K562 (cell line): Measurements from ENCODE around the gene ARID3A. TPM values are rescaled to one million over a fixed set of nuclear protein-coding genes. Genes with fewer than 3 reads are reported as not detected.

Experiments
- ARNT ChIP-seq, 2 experiments: fragments of 450-650 bp; IDR thresholded peaks; 2 replicates each; pipeline ENCODE4 v1.6.1; 2016; ENCODE audit warnings: mild to moderate bottlenecking in 1 of 2
- BCOR ChIP-seq: fragments of 450-650 bp; IDR thresholded peaks from 2 replicates; pipeline ENCODE4 v1.6.1; 2016
- CBX1 ChIP-seq: sonication (generic); IDR thresholded peaks from 2 replicates; pipeline ENCODE4 v1.6.1; 2016; ENCODE audit warnings: antibody characterized with exemption, low read depth, mild to moderate bottlenecking
- FOS ChIP-seq: IDR thresholded peaks from 3 replicates; pipeline ENCODE4 v1.6.1; 2011; ENCODE audit not compliant: insufficient read length; ENCODE audit errors: extremely low read depth
- HCFC1 ChIP-seq: IDR thresholded peaks from 2 replicates; pipeline ENCODE4 v1.6.1; 2012; ENCODE audit warnings: low read depth, low read length, improper control_type of control experiment
- HNRNPL ChIP-seq: fragments of 200-400 bp; formaldehyde crosslinking; IDR thresholded peaks from 2 replicates; pipeline ENCODE4 v1.6.1; 2017; ENCODE audit warnings: low read depth, mild to moderate bottlenecking, low read length
- POLR2G ChIP-seq: fragments of 200-400 bp; formaldehyde crosslinking; IDR thresholded peaks from 2 replicates; pipeline ENCODE4 v1.6.1; 2017; ENCODE audit warnings: low read depth, mild to moderate bottlenecking, antibody characterized with exemption, low read length, moderate library complexity
- PTTG1 ChIP-seq: fragments of 450-650 bp; IDR thresholded peaks from 2 replicates; pipeline ENCODE4 v1.6.1; 2016; ENCODE audit warnings: low read depth, mild to moderate bottlenecking, missing genetic modification characterization, missing compliant biosample characterization
- SMARCA5 ChIP-seq: fragments of 450-650 bp; IDR thresholded peaks from 2 replicates; pipeline ENCODE4 v1.6.1; 2016
- ZNF23 ChIP-seq: fragments of 250-450 bp; sonication (Bioruptor Pico); IDR thresholded peaks from 2 replicates; pipeline ENCODE4 v1.4.0; 2020; ENCODE audit warnings: mild to moderate bottlenecking
- ZNF778 ChIP-seq: fragments of 450-650 bp; formaldehyde crosslinking; IDR thresholded peaks from 2 replicates; pipeline ENCODE4 v1.4.0; 2020; ENCODE audit warnings: mild to moderate bottlenecking, moderate library complexity
- polyA plus RNA-seq, 8 experiments: library from polyadenylated mRNA; depleted of rRNA in 4 of 8; stranded (reverse) in 5 of 8; unstranded in 3 of 8; fragments of >200 nt; fragmentation: Nextera tagmentation in 2 of 8; fragmentation: Illumina TruSeq in 1 of 8; extraction: Ambion mirVana in 2 of 8; extraction: Trizol in 1 of 8; gene quantifications; 2 replicates each; pipeline versions ENCODE4 v1.2.1 to v1.2.3, GENCODE V29; 2011 to 2014; ENCODE audit warnings: inconsistent platforms in 1 of 8, missing spikeins in 1 of 8
- total RNA-seq, 7 experiments: library from RNA; depleted of rRNA in 6 of 7; stranded (reverse); fragments of >200 nt in 6 of 7; fragmentation: Illumina TruSeq in 2 of 7; extraction: Trizol in 2 of 7; gene quantifications; 2 replicates each; pipeline versions ENCODE4 v1.2.1 to v1.2.3, GENCODE V29; 2011 to 2021; ENCODE audit warnings: low replicate concordance in 1 of 7
- TF ChIP-seq, protein P1 (sequence below): fragments of 250-450 bp; sonication (Bioruptor Pico); IDR thresholded peaks from 2 replicates; pipeline ENCODE4 v1.6.1; 2021; ENCODE audit warnings: mild to moderate bottlenecking
- TF ChIP-seq, protein P2 (sequence below): fragments of 250-450 bp; sonication (Bioruptor Pico); IDR thresholded peaks from 2 replicates; pipeline ENCODE4 v1.5.0; 2022; ENCODE audit warnings: mild to moderate bottlenecking
- TF ChIP-seq, protein P3 (sequence below): fragments of 450-650 bp; IDR thresholded peaks from 2 replicates; pipeline ENCODE4 v1.6.1; 2014; ENCODE audit warnings: low read depth, mild to moderate bottlenecking, moderate library complexity, borderline replicate concordance
- TF ChIP-seq, protein P4 (sequence below), 2 experiments: fragments of 450-650 bp; formaldehyde crosslinking in 1 of 2; IDR thresholded peaks; 2 replicates each; pipeline versions ENCODE4 v1.4.0 to v1.6.1; 2014 to 2020; ENCODE audit warnings: mild to moderate bottlenecking in 2 of 2, borderline replicate concordance in 1 of 2, low read depth in 1 of 2

Gene ARID3A
- total and polyA plus RNA-seq, 9 of the 15 experiments (the other 6 are each of a cell fraction or from before 2014, with no cell fraction given): 1.4 to 118 (median 31.2) TPM

DNA sequence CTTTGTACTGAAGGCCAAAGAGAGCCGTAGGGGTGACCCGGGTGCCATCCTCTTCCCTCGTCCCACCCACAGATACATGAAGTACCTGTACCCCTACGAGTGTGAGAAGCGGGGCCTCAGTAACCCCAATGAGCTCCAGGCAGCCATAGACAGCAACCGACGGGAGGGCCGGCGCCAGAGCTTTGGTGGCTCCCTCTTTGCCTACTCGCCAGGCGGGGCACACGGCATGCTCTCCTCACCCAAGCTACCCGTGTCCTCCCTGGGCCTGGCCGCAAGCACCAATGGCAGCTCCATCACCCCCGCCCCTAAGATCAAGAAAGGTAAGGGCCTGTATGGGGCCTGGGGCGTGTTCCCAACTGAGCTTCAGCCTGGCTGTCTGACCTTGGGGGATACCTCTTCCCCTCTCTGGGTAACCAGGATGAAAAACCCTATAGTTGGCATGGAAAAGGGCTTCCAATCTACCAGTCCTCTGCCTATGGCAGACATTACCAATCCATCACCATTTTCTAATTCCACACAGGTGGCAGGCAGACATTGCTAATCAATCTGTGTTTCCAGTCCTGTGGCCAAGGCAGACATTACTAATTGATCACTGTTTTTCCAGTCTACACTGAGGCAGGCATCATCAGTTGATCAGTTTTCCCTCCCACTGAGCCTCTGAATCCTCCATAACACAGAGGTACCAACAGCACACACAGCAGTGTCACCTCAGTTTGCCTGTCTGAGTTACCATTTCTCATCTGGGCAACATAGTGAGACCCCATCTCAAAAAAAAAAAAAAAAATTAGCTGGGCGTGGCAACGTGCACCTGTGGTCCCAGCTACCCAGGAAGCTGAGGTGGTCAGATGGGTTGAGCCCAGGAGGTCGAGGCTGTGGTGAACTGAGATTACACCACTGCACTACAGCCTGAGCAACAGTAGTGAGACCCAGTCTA is 39.2 kb downstream of the ARID3A start (continued):
- TF ChIP-seq, protein P1, sequence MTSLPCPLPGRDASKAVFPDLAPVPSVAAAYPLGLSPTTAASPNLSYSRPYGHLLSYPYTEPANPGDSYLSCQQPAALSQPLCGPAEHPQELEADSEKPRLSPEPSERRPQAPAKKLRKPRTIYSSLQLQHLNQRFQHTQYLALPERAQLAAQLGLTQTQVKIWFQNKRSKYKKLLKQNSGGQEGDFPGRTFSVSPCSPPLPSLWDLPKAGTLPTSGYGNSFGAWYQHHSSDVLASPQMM (CRISPR knock-in tag): no peak
- TF ChIP-seq, protein P2, sequence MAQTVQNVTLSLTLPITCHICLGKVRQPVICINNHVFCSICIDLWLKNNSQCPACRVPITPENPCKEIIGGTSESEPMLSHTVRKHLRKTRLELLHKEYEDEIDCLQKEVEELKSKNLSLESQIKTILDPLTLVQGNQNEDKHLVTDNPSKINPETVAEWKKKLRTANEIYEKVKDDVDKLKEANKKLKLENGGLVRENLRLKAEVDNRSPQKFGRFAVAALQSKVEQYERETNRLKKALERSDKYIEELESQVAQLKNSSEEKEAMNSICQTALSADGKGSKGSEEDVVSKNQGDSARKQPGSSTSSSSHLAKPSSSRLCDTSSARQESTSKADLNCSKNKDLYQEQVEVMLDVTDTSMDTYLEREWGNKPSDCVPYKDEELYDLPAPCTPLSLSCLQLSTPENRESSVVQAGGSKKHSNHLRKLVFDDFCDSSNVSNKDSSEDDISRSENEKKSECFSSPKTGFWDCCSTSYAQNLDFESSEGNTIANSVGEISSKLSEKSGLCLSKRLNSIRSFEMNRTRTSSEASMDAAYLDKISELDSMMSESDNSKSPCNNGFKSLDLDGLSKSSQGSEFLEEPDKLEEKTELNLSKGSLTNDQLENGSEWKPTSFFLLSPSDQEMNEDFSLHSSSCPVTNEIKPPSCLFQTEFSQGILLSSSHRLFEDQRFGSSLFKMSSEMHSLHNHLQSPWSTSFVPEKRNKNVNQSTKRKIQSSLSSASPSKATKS (CRISPR knock-in tag): no peak
- TF ChIP-seq POLR2G: peak; percentile 22; the same call in 1 of the 2 replicates
- TF ChIP-seq, protein P3, sequence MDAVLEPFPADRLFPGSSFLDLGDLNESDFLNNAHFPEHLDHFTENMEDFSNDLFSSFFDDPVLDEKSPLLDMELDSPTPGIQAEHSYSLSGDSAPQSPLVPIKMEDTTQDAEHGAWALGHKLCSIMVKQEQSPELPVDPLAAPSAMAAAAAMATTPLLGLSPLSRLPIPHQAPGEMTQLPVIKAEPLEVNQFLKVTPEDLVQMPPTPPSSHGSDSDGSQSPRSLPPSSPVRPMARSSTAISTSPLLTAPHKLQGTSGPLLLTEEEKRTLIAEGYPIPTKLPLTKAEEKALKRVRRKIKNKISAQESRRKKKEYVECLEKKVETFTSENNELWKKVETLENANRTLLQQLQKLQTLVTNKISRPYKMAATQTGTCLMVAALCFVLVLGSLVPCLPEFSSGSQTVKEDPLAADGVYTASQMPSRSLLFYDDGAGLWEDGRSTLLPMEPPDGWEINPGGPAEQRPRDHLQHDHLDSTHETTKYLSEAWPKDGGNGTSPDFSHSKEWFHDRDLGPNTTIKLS: no peak
- TF ChIP-seq ZNF778 (CRISPR knock-in tag): no peak
- peak; percentile 55; the same call in 1 of the 2 replicates for TF ChIP-seq SMARCA5
- no peak for TF ChIP-seq HNRNPL
- no peak for TF ChIP-seq HCFC1
- TF ChIP-seq FOS: no peak
- TF ChIP-seq CBX1: no peak
- peak; percentile 91 for TF ChIP-seq BCOR
- TF ChIP-seq ZNF23: peak; percentile 96
- TF ChIP-seq PTTG1 (tag): no peak
- TF ChIP-seq ARNT (IDR thresholded peaks at IDR 0.05): 0 out of 4 replicates have a peak, but pooled peaks of 1 of the 2 experiments have one; percentile 36
- TF ChIP-seq, protein P4, sequence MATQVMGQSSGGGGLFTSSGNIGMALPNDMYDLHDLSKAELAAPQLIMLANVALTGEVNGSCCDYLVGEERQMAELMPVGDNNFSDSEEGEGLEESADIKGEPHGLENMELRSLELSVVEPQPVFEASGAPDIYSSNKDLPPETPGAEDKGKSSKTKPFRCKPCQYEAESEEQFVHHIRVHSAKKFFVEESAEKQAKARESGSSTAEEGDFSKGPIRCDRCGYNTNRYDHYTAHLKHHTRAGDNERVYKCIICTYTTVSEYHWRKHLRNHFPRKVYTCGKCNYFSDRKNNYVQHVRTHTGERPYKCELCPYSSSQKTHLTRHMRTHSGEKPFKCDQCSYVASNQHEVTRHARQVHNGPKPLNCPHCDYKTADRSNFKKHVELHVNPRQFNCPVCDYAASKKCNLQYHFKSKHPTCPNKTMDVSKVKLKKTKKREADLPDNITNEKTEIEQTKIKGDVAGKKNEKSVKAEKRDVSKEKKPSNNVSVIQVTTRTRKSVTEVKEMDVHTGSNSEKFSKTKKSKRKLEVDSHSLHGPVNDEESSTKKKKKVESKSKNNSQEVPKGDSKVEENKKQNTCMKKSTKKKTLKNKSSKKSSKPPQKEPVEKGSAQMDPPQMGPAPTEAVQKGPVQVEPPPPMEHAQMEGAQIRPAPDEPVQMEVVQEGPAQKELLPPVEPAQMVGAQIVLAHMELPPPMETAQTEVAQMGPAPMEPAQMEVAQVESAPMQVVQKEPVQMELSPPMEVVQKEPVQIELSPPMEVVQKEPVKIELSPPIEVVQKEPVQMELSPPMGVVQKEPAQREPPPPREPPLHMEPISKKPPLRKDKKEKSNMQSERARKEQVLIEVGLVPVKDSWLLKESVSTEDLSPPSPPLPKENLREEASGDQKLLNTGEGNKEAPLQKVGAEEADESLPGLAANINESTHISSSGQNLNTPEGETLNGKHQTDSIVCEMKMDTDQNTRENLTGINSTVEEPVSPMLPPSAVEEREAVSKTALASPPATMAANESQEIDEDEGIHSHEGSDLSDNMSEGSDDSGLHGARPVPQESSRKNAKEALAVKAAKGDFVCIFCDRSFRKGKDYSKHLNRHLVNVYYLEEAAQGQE (IDR thresholded peaks at IDR 0.05; ENCODE audit: borderline replicate concordance): peak; percentile 83
- TF ChIP-seq, protein P4 (CRISPR knock-in tag; IDR thresholded peaks at IDR 0.05; ENCODE audit: low read depth): no peak
